Measurements from ENCODE around the gene CEACAM8. TPM values are rescaled to one million over a fixed set of nuclear protein-coding genes. Genes with fewer than 3 reads are reported as not detected.

The CEACAM8 gene
- total RNA-seq, 1 donor from 2014 or later: not detected

DNA sequence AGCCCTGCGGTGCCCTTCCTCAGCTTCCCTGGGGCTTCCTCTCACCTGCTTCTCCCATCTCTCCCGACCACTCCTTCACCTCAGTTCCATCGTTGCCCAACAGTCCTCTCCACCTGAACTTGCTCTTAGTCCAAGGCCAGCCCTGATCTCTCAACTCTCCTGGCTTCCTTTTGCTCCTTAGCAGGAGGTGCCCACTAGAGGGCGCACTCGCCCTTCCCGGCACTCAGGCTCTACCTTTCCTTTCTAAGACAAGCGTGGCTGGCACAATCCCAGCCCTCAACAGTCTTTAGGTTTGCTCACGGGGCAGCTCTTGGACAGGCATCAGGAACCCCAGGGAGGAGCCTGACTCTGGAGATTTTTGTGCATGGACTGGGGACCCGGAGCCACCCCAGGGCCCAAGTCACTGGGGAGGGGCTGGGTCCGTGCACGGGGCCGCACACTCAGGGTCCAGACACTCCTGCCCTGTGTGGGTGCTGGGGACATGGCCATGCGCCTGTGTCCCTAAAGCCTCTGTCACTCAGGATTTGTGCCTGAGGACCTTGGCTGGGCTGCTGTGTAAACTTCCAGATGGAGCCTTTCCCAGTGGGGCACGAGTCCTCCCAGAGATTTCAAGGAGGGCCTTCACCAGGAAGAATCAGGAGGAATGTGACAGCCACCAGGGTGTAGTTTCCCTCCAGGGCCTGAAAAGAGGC, 12.1 kb upstream of the CEACAM8 start:
- H3K4me1 Mint-ChIP-seq (ENCODE audit: unreplicated experiment): no peaks in the 10 kb centered on the region
- H3K36me3 Mint-ChIP-seq (ENCODE audit: unreplicated experiment): no peaks in the 10 kb centered on the region
- H3K27ac Mint-ChIP-seq (ENCODE audit: unreplicated experiment): no peak overlapping the region
- TF ChIP-seq CTCF (IDR thresholded peaks at IDR 0.05): peak; percentile 45
- H3K4me3 Mint-ChIP-seq (ENCODE audit: unreplicated experiment): no peak overlapping the region
- H3K27me3 Mint-ChIP-seq (ENCODE audit: unreplicated experiment): no peaks in the 10 kb centered on the region
- no peaks in the 10 kb centered on the region for H3K9me3 Mint-ChIP-seq (ENCODE audit: unreplicated experiment)
- DNase-seq (ENCODE audit: extremely low spot score, unreplicated experiment): no peak

DNA sequence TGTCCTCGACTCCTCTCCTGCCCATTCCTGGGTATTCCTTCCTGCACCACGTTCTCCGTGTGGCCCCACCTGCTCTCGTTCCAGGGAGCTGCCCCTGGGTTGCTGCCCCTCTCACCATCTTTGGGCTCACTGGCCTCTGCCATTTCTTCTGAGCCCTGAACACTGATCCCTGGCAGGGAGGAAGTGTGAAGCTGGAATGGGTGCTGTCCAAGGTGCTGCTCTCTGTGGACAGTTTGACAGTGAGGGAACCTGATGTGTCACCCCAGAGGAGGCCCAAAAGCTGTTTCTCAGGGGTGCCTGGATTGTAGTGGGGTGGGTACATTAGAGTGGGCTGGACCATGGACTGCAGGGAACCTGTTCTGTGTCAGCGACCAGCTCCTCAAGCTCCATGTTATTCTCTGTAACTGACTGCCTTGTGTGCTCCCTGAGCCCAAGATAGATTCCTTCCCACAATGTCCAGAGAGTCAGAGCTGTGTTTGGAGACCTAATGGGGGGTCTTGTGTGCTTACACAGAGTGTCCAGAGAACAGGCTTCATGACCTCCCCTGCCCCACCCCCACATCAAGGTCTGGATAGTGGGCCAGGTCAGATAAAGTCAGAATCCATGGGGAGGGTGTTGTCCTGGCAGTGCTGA, 7.2 kb upstream of the CEACAM8 start:
- no peaks in the 10 kb centered on the region for H3K4me1 Mint-ChIP-seq (ENCODE audit: unreplicated experiment)
- no peak for DNase-seq (ENCODE audit: extremely low spot score, unreplicated experiment)
- H3K36me3 Mint-ChIP-seq (ENCODE audit: unreplicated experiment): no peaks in the 10 kb centered on the region
- H3K27ac Mint-ChIP-seq (ENCODE audit: unreplicated experiment): no peak overlapping the region
- TF ChIP-seq CTCF (IDR thresholded peaks at IDR 0.05): no peak
- peaks cover 9% of the 10 kb centered on the region for H3K9me3 Mint-ChIP-seq (ENCODE audit: unreplicated experiment)
- no peak overlapping the region for H3K4me3 Mint-ChIP-seq (ENCODE audit: unreplicated experiment)
- no peaks in the 10 kb centered on the region for H3K27me3 Mint-ChIP-seq (ENCODE audit: unreplicated experiment)

GRCh38 chr19:42596391-42597072, 1.8 kb upstream of the CEACAM8 start:
- Mint-ChIP-seq H3K36me3 (ENCODE audit: unreplicated experiment) (no peaks in the 10 kb centered on the region), H3K4me3 (ENCODE audit: unreplicated experiment) (no peak overlapping the region), H3K9me3 (ENCODE audit: unreplicated experiment) (peaks cover 9% of the 10 kb centered on the region), H3K27ac (ENCODE audit: unreplicated experiment) (no peak overlapping the region), H3K4me1 (ENCODE audit: unreplicated experiment) (no peaks in the 10 kb centered on the region), H3K27me3 (ENCODE audit: unreplicated experiment) (no peaks in the 10 kb centered on the region)
- no peak for DNase-seq (ENCODE audit: extremely low spot score, unreplicated experiment)
- peak; percentile 80 for TF ChIP-seq CTCF (IDR thresholded peaks at IDR 0.05)

DNA sequence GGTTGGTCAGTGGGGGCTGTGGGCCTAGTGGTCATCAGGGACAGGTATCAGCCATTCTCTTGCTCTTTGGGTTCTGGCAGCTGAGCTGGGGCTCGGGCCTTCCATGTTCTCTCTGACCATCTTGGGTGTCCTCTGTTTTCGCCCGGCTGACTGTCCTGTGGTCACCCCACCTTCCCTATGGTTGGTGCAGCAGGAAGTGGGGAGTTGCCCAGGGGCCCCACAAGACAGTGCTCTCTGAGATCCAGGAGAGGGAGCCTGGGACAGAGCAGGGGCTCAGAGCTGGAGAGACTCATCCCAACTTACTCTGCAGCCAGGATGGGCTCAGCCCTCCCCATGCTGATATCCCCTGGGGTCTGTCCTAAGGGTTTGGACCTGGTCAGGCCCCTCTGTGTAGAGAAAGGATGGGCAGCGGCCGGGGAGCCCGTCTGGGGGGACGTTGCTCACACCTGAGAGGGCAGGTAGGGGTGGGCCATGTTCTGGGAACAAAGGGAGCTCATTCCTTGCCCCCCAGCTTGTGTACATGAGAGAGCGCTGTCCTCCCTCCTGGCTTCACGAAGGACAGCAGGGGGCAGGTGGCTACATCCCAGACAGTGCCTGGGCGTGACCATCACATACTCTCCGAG, 937 bp upstream of the CEACAM8 start:
- Mint-ChIP-seq H3K4me1 (ENCODE audit: unreplicated experiment) (no peaks in the 10 kb centered on the region), H3K27me3 (ENCODE audit: unreplicated experiment) (no peaks in the 10 kb centered on the region), H3K27ac (ENCODE audit: unreplicated experiment) (no peak overlapping the region), H3K4me3 (ENCODE audit: unreplicated experiment) (no peak overlapping the region), H3K36me3 (ENCODE audit: unreplicated experiment) (no peaks in the 10 kb centered on the region), H3K9me3 (ENCODE audit: unreplicated experiment) (peaks cover 9% of the 10 kb centered on the region)
- DNase-seq (ENCODE audit: extremely low spot score, unreplicated experiment): no peak
- no peak for TF ChIP-seq CTCF (IDR thresholded peaks at IDR 0.05)

DNA sequence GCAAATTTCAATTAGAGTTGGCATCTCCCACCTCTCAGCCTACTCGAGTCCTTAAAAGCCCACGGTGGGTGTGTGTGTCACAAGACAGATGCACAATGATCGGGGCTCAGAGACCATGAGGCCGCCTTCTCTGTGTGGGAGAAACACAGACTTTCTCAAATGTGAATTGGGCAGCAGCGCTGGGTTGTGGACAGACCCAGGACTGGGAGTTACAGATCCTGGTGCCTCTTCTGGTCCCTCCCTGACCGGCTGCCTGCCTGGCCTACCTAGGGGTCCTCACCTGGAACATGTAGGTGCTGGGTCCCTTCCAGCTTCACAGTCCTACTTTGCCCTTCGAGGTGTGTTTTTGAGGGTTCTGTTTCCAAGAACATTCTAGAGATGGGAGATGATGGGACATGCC, 4.9 kb downstream of the CEACAM8 start:
- TF ChIP-seq CTCF (IDR thresholded peaks at IDR 0.05): no peak
- Mint-ChIP-seq H3K4me1 (ENCODE audit: unreplicated experiment) (no peaks in the 10 kb centered on the region), H3K4me3 (ENCODE audit: unreplicated experiment) (no peak overlapping the region), H3K27ac (ENCODE audit: unreplicated experiment) (no peak overlapping the region), H3K36me3 (ENCODE audit: unreplicated experiment) (no peaks in the 10 kb centered on the region), H3K27me3 (ENCODE audit: unreplicated experiment) (peaks cover 7% of the 10 kb centered on the region), H3K9me3 (ENCODE audit: unreplicated experiment) (no peaks in the 10 kb centered on the region)
- DNase-seq (ENCODE audit: extremely low spot score, unreplicated experiment): no peak
